Prostate gland (tissue), 2 donors: ENCODE measurements around the gene CEP41. TPM values are rescaled to one million over a fixed set of nuclear protein-coding genes. Genes with fewer than 3 reads are reported as not detected.

Experiments used
- DNase-seq: peaks from one replicate; pipeline ENCODE4 v3.0.0-alpha.2; 2019; ENCODE audit warnings: low spot score
- H3K27ac ChIP-seq, 2 donors: fragments of 200-600 bp; sonication (generic); 2 replicates each; pipeline ENCODE4 v1.5.1; 2017 to 2019
- H3K27me3 ChIP-seq: fragments of 200-600 bp; sonication (generic); replicated peaks from 2 replicates; pipeline ENCODE4 v1.5.1; 2019; ENCODE audit not compliant: insufficient read depth
- H3K36me3 ChIP-seq, 2 donors: fragments of 200-600 bp; sonication (generic); 1 replicate in 1 of 2; 2 replicates in 1 of 2; pipeline versions ENCODE4 v1.5.1 to v1.8.1; 2017 to 2019
- H3K4me1 ChIP-seq: fragments of 200-600 bp; sonication (generic); replicated peaks from 2 replicates; pipeline ENCODE4 v1.5.1; 2019
- H3K4me3 ChIP-seq, 2 donors: fragments of 200-600 bp; sonication (generic); 2 replicates each; pipeline ENCODE4 v1.5.1; 2017 to 2019
- H3K9me3 ChIP-seq: fragments of 200-600 bp; sonication (generic); 2 replicates; pipeline ENCODE4 v1.5.1; 2017
- POLR2A ChIP-seq: fragments of 450-650 bp; IDR thresholded peaks from one replicate; pipeline ENCODE4 v1.6.1; 2016; ENCODE audit warnings: antibody characterized with exemption, mild to moderate bottlenecking
- POLR2AphosphoS5 ChIP-seq: sonication (generic); formaldehyde crosslinking; IDR thresholded peaks from one replicate; pipeline ENCODE4 v1.6.1; 2017; ENCODE audit warnings: antibody characterized with exemption
- WGBS: methylation state at CpG from one replicate; pipeline ENCODE4 v1.1.5; 2018; 5-methylcytosine and 5-hydroxymethylcytosine counted together
- intact Hi-C: fragments of 100-400 bp; cut with DNase I; formaldehyde crosslinking; loops from one replicate; pipeline ENCODE4 v1.14.2; 2022
- total RNA-seq, 2 donors: library from RNA; depleted of rRNA; stranded (reverse); fragments of >200 nt; gene quantifications; one replicate each; pipeline ENCODE4 v1.1.0, GENCODE V29; 2016
- TF ChIP-seq, protein P1 (sequence below), 4 experiments: fragments of 200-600 bp in 2 of 4; fragments of 450-650 bp in 2 of 4; sonication (generic) in 2 of 4; IDR thresholded peaks; 1 replicate in 3 of 4; 2 replicates in 1 of 4; pipeline ENCODE4 v1.5.1; 2016 to 2019; ENCODE audit warnings: antibody characterized with exemption in 4 of 4, mild to moderate bottlenecking in 2 of 4, moderate library complexity in 2 of 4

CEP41 gene
- total RNA-seq, 2 donors from 2014 or later, result 6.6 to 16.2 TPM

DNA sequence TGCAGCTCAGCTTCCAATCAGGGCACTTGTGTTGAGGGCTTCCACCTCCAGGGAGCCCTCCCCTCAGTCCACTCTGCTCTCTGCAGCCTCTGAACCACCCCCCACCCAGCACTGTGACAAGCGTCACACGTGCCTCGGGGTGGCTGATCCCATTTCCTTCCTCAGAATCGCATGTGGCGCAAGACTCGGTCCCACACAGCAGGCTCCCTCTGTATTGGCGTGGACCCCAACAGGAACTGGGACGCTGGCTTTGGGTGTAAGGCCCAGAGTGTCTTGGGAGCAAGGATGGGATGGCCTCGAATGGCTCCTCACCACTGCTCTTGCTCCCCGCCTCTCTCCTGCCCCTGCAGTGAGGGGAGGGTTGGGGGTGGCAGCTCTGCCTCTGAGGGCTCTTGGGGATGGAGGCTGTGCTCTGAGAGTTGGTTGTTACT, 56.4 kb downstream of the CEP41 start:
- Histone ChIP-seq H3K9me3 (no peaks in the 10 kb centered on the region), H3K36me3 (no peaks in the 10 kb centered on the region), H3K4me1 (no peaks in the 10 kb centered on the region), H3K4me3 (no peak overlapping the region), H3K27me3 (no peaks in the 10 kb centered on the region), H3K27ac (no peak overlapping the region)
- intact Hi-C loops, result no loop called here
- TF ChIP-seq, protein P1, sequence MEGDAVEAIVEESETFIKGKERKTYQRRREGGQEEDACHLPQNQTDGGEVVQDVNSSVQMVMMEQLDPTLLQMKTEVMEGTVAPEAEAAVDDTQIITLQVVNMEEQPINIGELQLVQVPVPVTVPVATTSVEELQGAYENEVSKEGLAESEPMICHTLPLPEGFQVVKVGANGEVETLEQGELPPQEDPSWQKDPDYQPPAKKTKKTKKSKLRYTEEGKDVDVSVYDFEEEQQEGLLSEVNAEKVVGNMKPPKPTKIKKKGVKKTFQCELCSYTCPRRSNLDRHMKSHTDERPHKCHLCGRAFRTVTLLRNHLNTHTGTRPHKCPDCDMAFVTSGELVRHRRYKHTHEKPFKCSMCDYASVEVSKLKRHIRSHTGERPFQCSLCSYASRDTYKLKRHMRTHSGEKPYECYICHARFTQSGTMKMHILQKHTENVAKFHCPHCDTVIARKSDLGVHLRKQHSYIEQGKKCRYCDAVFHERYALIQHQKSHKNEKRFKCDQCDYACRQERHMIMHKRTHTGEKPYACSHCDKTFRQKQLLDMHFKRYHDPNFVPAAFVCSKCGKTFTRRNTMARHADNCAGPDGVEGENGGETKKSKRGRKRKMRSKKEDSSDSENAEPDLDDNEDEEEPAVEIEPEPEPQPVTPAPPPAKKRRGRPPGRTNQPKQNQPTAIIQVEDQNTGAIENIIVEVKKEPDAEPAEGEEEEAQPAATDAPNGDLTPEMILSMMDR (IDR thresholded peaks at IDR 0.05), result no peak
- TF ChIP-seq POLR2AphosphoS5 (no peak), POLR2A (no peak)
- DNase-seq, result no peak
- 83% methylated on average over 10 of the region's 10 CpGs for WGBS

DNA sequence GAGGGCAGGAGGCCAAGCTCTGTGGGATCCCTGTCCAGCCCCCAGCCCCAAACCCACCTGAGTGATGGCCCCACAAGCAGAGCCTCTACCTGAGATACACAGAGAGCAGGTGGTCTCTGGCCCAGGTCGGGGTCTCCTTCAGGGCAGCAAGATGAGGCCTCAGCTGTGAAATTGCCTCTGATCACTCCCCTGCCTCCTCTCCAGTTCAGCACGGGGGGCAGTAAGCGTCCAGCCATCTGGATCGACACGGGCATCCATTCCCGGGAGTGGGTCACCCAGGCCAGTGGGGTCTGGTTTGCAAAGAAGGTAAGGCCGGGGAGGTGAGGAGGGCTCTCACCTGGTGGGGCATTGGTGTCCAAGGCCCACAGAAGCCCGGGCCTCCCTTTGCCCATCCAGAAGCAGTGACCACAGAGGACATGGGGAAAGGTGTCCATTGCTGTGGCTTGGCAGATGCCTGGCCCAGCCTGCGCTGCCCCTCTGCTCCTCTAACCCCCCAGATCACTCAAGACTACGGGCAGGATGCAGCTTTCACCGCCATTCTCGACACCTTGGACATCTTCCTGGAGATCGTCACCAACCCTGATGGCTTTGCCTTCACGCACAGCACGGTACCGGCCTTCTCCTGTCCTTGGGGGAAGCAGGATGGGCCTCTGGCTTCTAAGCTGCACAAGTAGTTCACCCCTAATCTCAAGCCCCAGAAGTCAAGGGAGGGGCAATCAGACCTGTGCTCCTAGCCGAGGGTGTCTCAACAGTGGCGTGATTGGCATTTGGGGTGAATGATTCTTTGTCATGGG, 57.4 kb downstream of the CEP41 start:
- Histone ChIP-seq H3K9me3 (no peaks in the 10 kb centered on the region), H3K36me3 (no peaks in the 10 kb centered on the region), H3K27ac (no peak overlapping the region), H3K4me1 (no peaks in the 10 kb centered on the region), H3K4me3 (no peak overlapping the region), H3K27me3 (no peaks in the 10 kb centered on the region)
- DNase-seq, result no peak
- WGBS, result 97% methylated on average over 15 of the region's 18 CpGs
- TF ChIP-seq, protein P1 (IDR thresholded peaks at IDR 0.05), result no peak
- TF ChIP-seq POLR2AphosphoS5, result no peak
- TF ChIP-seq POLR2A, result no peak
- intact Hi-C loops, result no loop called here

DNA sequence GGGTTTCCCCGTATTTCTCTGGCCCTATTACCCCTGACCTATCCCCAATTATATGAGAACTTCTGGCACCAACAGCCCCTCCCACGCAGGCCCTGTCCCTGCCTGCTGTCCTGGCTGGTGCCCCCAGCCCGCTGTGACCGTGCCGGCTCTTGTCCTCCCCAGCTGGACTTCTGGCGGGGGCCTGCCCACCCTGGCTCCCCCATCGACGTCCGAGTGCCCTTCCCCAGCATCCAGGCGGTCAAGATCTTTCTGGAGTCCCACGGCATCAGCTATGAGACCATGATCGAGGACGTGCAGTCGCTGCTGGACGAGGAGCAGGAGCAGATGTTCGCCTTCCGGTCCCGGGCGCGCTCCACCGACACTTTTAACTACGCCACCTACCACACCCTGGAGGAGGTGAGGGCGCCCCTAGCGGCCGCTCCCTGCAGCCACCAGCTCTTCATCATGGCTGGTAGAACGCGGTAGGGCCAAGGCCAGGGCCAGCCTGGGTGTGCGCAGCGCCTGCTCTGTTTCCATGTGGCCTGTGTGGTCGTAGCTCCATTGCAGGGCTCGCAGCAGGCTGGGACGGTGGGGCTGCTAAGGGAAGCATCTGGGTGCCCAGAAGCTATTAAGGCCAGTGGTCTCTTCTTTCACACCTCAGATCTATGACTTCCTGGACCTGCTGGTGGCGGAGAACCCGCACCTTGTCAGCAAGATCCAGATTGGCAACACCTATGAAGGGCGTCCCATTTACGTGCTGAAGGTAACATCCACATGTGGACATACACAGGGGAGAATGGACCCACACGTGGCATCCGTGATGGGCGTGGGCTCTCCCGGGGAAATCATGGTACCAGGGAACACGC, 59.1 kb downstream of the CEP41 start:
- H3K36me3 ChIP-seq, result no peaks in the 10 kb centered on the region
- H3K9me3 ChIP-seq, result no peaks in the 10 kb centered on the region
- H3K4me1 ChIP-seq, result no peaks in the 10 kb centered on the region
- no peak for DNase-seq
- no peak overlapping the region for H3K4me3 ChIP-seq
- TF ChIP-seq, protein P1 (IDR thresholded peaks at IDR 0.05), result no peak
- no peak for TF ChIP-seq POLR2A
- TF ChIP-seq POLR2AphosphoS5, result no peak
- no peak overlapping the region for H3K27ac ChIP-seq
- H3K27me3 ChIP-seq, result no peaks in the 10 kb centered on the region
- intact Hi-C loops, result no loop called here
- WGBS, result 95% methylated on average over 41 of the region's 41 CpGs

DNA sequence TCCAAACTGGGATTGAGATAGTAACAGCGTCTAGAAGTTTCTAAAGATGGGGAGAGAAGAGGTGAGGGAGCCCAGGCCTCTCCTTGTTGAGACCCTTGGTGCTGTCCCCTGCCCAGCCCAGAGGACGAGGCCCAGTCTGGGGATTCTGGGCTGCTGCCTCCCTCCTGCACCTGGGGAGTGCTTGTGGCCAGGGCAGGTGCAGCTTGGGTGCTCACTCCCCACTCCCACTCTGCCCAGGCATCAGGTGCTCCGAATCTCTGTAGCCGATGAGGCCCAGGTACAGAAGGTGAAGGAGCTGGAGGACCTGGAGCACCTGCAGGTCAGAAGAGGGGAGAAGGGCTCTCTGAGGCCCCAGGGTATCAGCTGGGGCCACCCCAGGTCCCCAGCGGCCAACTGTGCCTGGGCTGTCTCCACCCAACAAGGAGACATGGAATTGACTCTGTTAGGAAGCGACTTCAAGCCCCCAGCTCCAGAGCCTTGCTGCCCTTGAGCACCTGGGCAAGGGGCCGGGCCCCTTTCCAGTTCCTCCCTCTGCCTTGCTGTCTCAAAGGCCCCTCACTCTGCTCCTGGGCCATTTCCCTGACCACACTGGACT, 59.9 kb downstream of the CEP41 start:
- H3K4me1 ChIP-seq, result no peaks in the 10 kb centered on the region
- intact Hi-C loops, result no loop called here
- H3K36me3 ChIP-seq, result no peaks in the 10 kb centered on the region
- no peaks in the 10 kb centered on the region for H3K27me3 ChIP-seq
- H3K9me3 ChIP-seq, result no peaks in the 10 kb centered on the region
- peak overlapping the region in 1 of 2 donors; percentile 56 for H3K27ac ChIP-seq
- TF ChIP-seq POLR2AphosphoS5, result no peak
- TF ChIP-seq, protein P1 (IDR thresholded peaks at IDR 0.05), result no peak
- DNase-seq, result no peak
- WGBS, result 77% methylated on average over 6 of the region's 7 CpGs
- H3K4me3 ChIP-seq, result no peak overlapping the region
